T-cell (primary cell): Measurements from ENCODE around the gene RANBP17. TPM values are rescaled to one million over a fixed set of nuclear protein-coding genes. Genes with fewer than 3 reads are reported as not detected.

Source experiments
- ATAC-seq, 4 experiments: fragments of 200-7000 bp in 3 of 4; fragments of 150-1000 bp in 1 of 4; cut with Tn5 transposase; replicated peaks in 1 of 4; 1 replicate in 3 of 4; 2 replicates in 1 of 4; pipeline ENCODE4 v1.10.0; 2021; ENCODE audit warnings: moderate library complexity in 3 of 4, mild to moderate bottlenecking in 2 of 4, moderate number of reproducible peaks in 1 of 4
- CTCF ChIA-PET, 2 donors: fragments of 300-600 bp; sonication (Branson Sonifier 250); formaldehyde crosslinking; loops; one replicate each; lab custom pipeline; 2022; ENCODE audit warnings: antibody characterized with exemption in 2 of 2; lab: Charles Lee
- POLR2A ChIA-PET, 2 donors: fragments of 300-600 bp; sonication (Branson Sonifier 250); formaldehyde crosslinking; loops; one replicate each; lab custom pipeline; 2022; ENCODE audit warnings: antibody characterized with exemption in 2 of 2; lab: Charles Lee
- DNase-seq, 35 experiments: peaks; one replicate each; pipeline versions ENCODE4 v3.0.0 to v3.0.0-alpha.2; 2013 to 2023
- H3K27ac ChIP-seq: one replicate; pipeline ENCODE4 v1.5.1; 2013; ENCODE audit warnings: low read length
- H3K27me3 ChIP-seq, 2 experiments: replicated peaks in 1 of 2; 1 replicate in 1 of 2; 2 replicates in 1 of 2; pipeline versions ENCODE4 v1.6.1 to v1.7.0; 2013; ENCODE audit warnings: low read length in 1 of 2, mixed read lengths in 1 of 2; ENCODE audit not compliant: control insufficient read depth in 2 of 2, insufficient read depth in 2 of 2; ENCODE audit errors: extremely low read depth in 1 of 2
- H3K36me3 ChIP-seq, 2 donors: 1 replicate in 1 of 2; 2 replicates in 1 of 2; pipeline versions ENCODE4 v1.6.1 to v1.7.0; 2013; ENCODE audit warnings: low read length in 1 of 2; ENCODE audit not compliant: control insufficient read depth in 2 of 2, insufficient read depth in 1 of 2; ENCODE audit errors: extremely low read depth in 1 of 2
- H3K4me1 ChIP-seq, 2 experiments: 1 replicate in 1 of 2; 2 replicates in 1 of 2; pipeline versions ENCODE4 v1.6.1 to v1.7.0; 2013; ENCODE audit warnings: low read length in 2 of 2, mixed read lengths in 1 of 2; ENCODE audit not compliant: insufficient read depth in 2 of 2, control insufficient read depth in 1 of 2; ENCODE audit errors: extremely low read depth in 1 of 2
- H3K4me3 ChIP-seq, 2 donors: 1 replicate in 1 of 2; 2 replicates in 1 of 2; pipeline versions ENCODE4 v1.5.1 to v1.7.0; 2013; ENCODE audit warnings: mild to moderate bottlenecking in 2 of 2, low read length in 1 of 2, moderate library complexity in 1 of 2; ENCODE audit not compliant: control insufficient read depth in 1 of 2; ENCODE audit errors: extremely low read depth in 1 of 2
- H3K9me3 ChIP-seq: 2 replicates; pipeline ENCODE4 v1.7.0; 2013
- H3K27ac Mint-ChIP-seq, 2 donors: one replicate each; pipeline ENCODE4 v1.8.0; 2020 to 2021; ENCODE audit warnings: mild to moderate bottlenecking in 2 of 2, mixed read lengths in 2 of 2
- H3K27me3 Mint-ChIP-seq, 2 donors: one replicate each; pipeline ENCODE4 v1.8.0; 2021 to 2022; ENCODE audit warnings: mixed read lengths in 2 of 2
- H3K36me3 Mint-ChIP-seq: one replicate; pipeline ENCODE4 v1.8.0; 2021; ENCODE audit warnings: mixed read lengths
- H3K4me1 Mint-ChIP-seq, 3 donors: one replicate each; pipeline ENCODE4 v1.8.0; 2020 to 2022; ENCODE audit warnings: mixed read lengths in 3 of 3, mild to moderate bottlenecking in 1 of 3
- H3K4me3 Mint-ChIP-seq, 3 donors: one replicate each; pipeline ENCODE4 v1.8.0; 2020 to 2022; ENCODE audit warnings: mild to moderate bottlenecking in 3 of 3, mixed read lengths in 3 of 3, moderate library complexity in 3 of 3
- H3K9me3 Mint-ChIP-seq, 3 donors: one replicate each; pipeline ENCODE4 v1.8.0; 2020 to 2022; ENCODE audit warnings: mixed read lengths in 3 of 3
- WGBS: methylation state at CpG from one replicate; pipeline ENCODE4 v1.1.5; 2013; ENCODE audit warnings: missing lambda C conversion rate; ENCODE audit not compliant: insufficient coverage; 5-methylcytosine and 5-hydroxymethylcytosine counted together
- total RNA-seq, 35 experiments: library from RNA in 6 of 35; stranded (reverse) in 6 of 35; fragments of 120-200 nt in 1 of 35; gene quantifications; one replicate each; pipeline versions ENCODE4 v1.2.1 to v1.2.4 and lab custom pipeline; 2013 to 2026

RANBP17 gene
- total RNA-seq, 5 donors from 2014 or later (not counting 1 experiment from before 2014, with no cell fraction given), result 0.41 to 0.62 (median 0.58) TPM; not detected in 2

GRCh38 chr5:171205375-171205774 lies 343.6 kb downstream of the RANBP17 start:
- no peaks in the 10 kb centered on the region for H3K9me3 Mint-ChIP-seq
- H3K27ac Mint-ChIP-seq, result no peak overlapping the region
- no peak overlapping the region for H3K27ac ChIP-seq
- peaks cover 2 to 12% of the 10 kb centered on the region in 2 donors for H3K27me3 Mint-ChIP-seq
- no peaks in the 10 kb centered on the region for H3K36me3 ChIP-seq
- no peak overlapping the region for H3K4me3 Mint-ChIP-seq
- H3K27me3 ChIP-seq, result peaks cover 0 to 2% of the 10 kb centered on the region in 2 experiments
- H3K4me3 ChIP-seq, result no peak overlapping the region
- H3K4me1 Mint-ChIP-seq, result no peaks in the 10 kb centered on the region
- ChIA-PET CTCF (interaction anchor here in 1 of 2 donors (1.9 kb wide), 1 partner anchor 137 kb away, joined by 6 read pairs; no protein-coding TSS in a partner anchor), POLR2A (no interaction called here)
- no peaks in the 10 kb centered on the region for H3K9me3 ChIP-seq
- no peaks in the 10 kb centered on the region for H3K4me1 ChIP-seq
- ATAC-seq (no peak), DNase-seq (no peak)
- H3K36me3 Mint-ChIP-seq, result no peaks in the 10 kb centered on the region
- WGBS, result 87% methylated on average over 4 of the region's 8 CpGs

DNA sequence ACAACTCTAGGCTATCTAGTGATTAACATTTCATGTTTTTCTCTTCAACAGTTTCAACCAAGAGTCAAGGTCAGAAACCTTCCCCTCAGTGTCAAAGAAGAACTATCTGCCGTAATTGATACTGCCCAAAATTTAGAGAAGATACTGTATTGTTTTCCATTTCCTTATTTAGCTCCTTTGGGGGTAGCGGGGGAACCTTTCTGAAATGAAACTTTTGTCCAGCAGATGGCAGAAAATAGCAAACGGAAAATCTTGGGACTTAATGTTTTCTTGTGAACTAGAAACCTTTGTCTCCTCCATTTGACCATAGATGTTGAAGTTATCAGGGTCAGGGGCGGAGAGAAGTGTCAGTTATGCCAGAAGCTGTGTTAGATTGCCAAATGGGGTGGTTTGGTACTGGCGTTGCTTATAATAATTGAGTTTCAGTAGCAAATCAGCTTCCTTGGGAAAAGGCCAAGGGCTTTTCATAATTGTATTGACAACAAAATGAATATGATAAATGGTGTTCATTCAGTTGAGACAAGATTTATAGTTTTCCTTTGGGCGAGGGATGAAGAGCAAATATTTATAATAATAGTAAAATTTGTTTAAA lies 345.5 kb downstream of the RANBP17 start:
- Histone ChIP-seq H3K4me1 (no peaks in the 10 kb centered on the region), H3K36me3 (no peaks in the 10 kb centered on the region), H3K4me3 (no peak overlapping the region), H3K27ac (no peak overlapping the region), H3K27me3 (peaks cover 0 to 2% of the 10 kb centered on the region in 2 experiments), H3K9me3 (no peaks in the 10 kb centered on the region)
- ChIA-PET POLR2A (interaction anchor here in 1 of 2 donors (1.1 kb wide), 1 partner anchor 121 kb away, joined by 4 read pairs; no protein-coding TSS in a partner anchor), CTCF (interaction anchor here (0.9 to 1.4 kb wide), 6 partner anchors 10 to 701 kb away, joined by 3 to 12 read pairs (median 4); no protein-coding TSS in a partner anchor)
- Mint-ChIP-seq H3K4me1 (no peaks in the 10 kb centered on the region), H3K9me3 (no peaks in the 10 kb centered on the region), H3K27me3 (peaks cover 0 to 8% of the 10 kb centered on the region in 2 donors), H3K27ac (no peak overlapping the region), H3K4me3 (no peak overlapping the region), H3K36me3 (no peaks in the 10 kb centered on the region)
- DNase-seq (peak in 5 of 35 experiments; percentile 1 to 50 (median 5)), ATAC-seq (no peak)
- WGBS, result 17% methylated on average over 2 of the region's 6 CpGs

- Histone ChIP-seq H3K9me3 (no peaks in the 10 kb centered on the region), H3K4me1 (no peaks in the 10 kb centered on the region), H3K27ac (no peak overlapping the region), H3K4me3 (no peak overlapping the region), H3K27me3 (peaks cover 0 to 5% of the 10 kb centered on the region in 2 experiments), H3K36me3 (no peaks in the 10 kb centered on the region)
- H3K36me3 Mint-ChIP-seq, result no peaks in the 10 kb centered on the region
- peaks cover 9 to 21% of the 10 kb centered on the region in 2 donors for H3K27me3 Mint-ChIP-seq
- DNase-seq (no peak), ATAC-seq (no peak)
- H3K4me1 Mint-ChIP-seq, result peaks cover 6 to 7% (median 7%) of the 10 kb centered on the region in 3 donors
- ChIA-PET CTCF (no interaction called here), POLR2A (no interaction called here)
- no peak overlapping the region for H3K27ac Mint-ChIP-seq
- no peaks in the 10 kb centered on the region for H3K9me3 Mint-ChIP-seq
- no CpG with 5 or more reads among the region's 2 CpGs for WGBS
- no peak overlapping the region for H3K4me3 Mint-ChIP-seq
These were observed 360.1 kb downstream of the RANBP17 start for GRCh38 chr5:171221916-171222315.

DNA sequence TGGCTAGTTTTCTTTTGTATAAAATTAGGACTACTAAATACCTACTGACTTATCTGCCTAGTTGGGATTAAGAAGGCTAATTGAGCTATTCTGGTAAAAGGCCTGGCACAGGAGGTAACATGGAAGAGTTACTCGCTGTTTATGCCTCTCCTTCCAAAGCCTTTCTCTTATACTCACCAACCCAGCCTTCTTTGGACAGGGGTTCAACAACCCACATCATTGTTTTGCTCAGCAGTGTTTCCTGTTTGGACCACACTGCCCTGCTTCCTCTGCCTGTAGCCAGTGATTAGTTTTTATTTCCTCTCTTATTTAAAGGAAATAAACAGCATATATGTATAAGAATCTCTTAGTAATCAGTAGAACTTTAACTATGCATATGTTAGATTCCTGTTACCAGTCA lies 362.1 kb downstream of the RANBP17 start:
- ATAC-seq, result no peak
- no peaks in the 10 kb centered on the region for H3K36me3 ChIP-seq
- H3K9me3 ChIP-seq, result no peaks in the 10 kb centered on the region
- WGBS, result no CpG with 5 or more reads among the region's 1 CpG
- peaks cover 0 to 5% of the 10 kb centered on the region in 2 experiments for H3K27me3 ChIP-seq
- H3K4me3 ChIP-seq, result no peak overlapping the region
- CTCF ChIA-PET, result no interaction called here
- H3K27me3 Mint-ChIP-seq, result peaks cover 9 to 16% of the 10 kb centered on the region in 2 donors
- H3K27ac Mint-ChIP-seq, result no peak overlapping the region
- no peak overlapping the region for H3K4me3 Mint-ChIP-seq
- DNase-seq, result no peak
- no peaks in the 10 kb centered on the region for H3K36me3 Mint-ChIP-seq
- no peaks in the 10 kb centered on the region for H3K4me1 ChIP-seq
- POLR2A ChIA-PET, result no interaction called here
- H3K4me1 Mint-ChIP-seq, result peaks cover 6 to 7% (median 7%) of the 10 kb centered on the region in 3 donors
- no peak overlapping the region for H3K27ac ChIP-seq
- H3K9me3 Mint-ChIP-seq, result no peaks in the 10 kb centered on the region

GRCh38 chr5:171226096-171226754 lies 364.4 kb downstream of the RANBP17 start:
- WGBS, result no CpG with 5 or more reads among the region's 5 CpGs
- ChIA-PET CTCF (no interaction called here), POLR2A (no interaction called here)
- no peak for DNase-seq
- H3K4me1 ChIP-seq, result no peaks in the 10 kb centered on the region
- no peak overlapping the region for H3K4me3 ChIP-seq
- no peaks in the 10 kb centered on the region for H3K9me3 Mint-ChIP-seq
- no peak overlapping the region for H3K27ac Mint-ChIP-seq
- peaks cover 0 to 5% of the 10 kb centered on the region in 2 experiments for H3K27me3 ChIP-seq
- no peak overlapping the region for H3K27ac ChIP-seq
- no peak for ATAC-seq
- no peaks in the 10 kb centered on the region for H3K36me3 ChIP-seq
- H3K4me1 Mint-ChIP-seq, result peaks cover 6 to 7% (median 7%) of the 10 kb centered on the region in 3 donors
- H3K4me3 Mint-ChIP-seq, result no peak overlapping the region
- H3K36me3 Mint-ChIP-seq, result no peaks in the 10 kb centered on the region
- H3K27me3 Mint-ChIP-seq, result peaks cover 12% of the 10 kb centered on the region in 2 donors
- H3K9me3 ChIP-seq, result no peaks in the 10 kb centered on the region

- POLR2A ChIA-PET, result no interaction called here
- no CpG with 5 or more reads among the region's 1 CpG for WGBS
- no peaks in the 10 kb centered on the region for H3K4me1 ChIP-seq
- H3K36me3 ChIP-seq, result no peaks in the 10 kb centered on the region
- no peak for DNase-seq
- H3K9me3 Mint-ChIP-seq, result no peaks in the 10 kb centered on the region
- no peak overlapping the region for H3K4me3 ChIP-seq
- no peaks in the 10 kb centered on the region for H3K36me3 Mint-ChIP-seq
- CTCF ChIA-PET, result no interaction called here
- no peak overlapping the region for H3K27ac Mint-ChIP-seq
- H3K4me1 Mint-ChIP-seq, result peaks cover 6 to 7% (median 7%) of the 10 kb centered on the region in 3 donors
- no peak overlapping the region for H3K4me3 Mint-ChIP-seq
- no peak for ATAC-seq
- H3K27ac ChIP-seq, result no peak overlapping the region
- H3K27me3 ChIP-seq, result peaks cover 0 to 5% of the 10 kb centered on the region in 2 experiments
- H3K27me3 Mint-ChIP-seq, result peaks cover 8% of the 10 kb centered on the region in 2 donors
- no peaks in the 10 kb centered on the region for H3K9me3 ChIP-seq
These were observed 365.0 kb downstream of the RANBP17 start for GRCh38 chr5:171226864-171227263.
